ENCODE measurements around the gene PPM1D.
"Not testable (repeated sequence)": the region's sequence is repeated elsewhere in the genome, so short reads cannot be mapped to it uniquely, and the experiment has no call there.

The PPM1D gene

DNA sequence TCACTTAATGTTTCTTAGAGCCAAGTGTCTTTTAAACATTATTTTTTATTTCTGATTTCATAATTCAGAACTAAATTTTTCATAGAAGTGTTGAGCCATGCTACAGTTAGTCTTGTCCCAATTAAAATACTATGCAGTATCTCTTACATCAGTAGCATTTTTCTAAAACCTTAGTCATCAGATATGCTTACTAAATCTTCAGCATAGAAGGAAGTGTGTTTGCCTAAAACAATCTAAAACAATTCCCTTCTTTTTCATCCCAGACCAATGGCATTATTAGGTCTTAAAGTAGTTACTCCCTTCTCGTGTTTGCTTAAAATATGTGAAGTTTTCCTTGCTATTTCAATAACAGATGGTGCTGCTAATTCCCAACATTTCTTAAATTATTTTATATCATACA is 64.0 kb downstream of the PPM1D start:
- peaks cover 17% of the 10 kb centered on the region for H3K36me3 Mint-ChIP-seq (ENCODE audit: insufficient read depth)
- H3K9me3 Mint-ChIP-seq = no peaks in the 10 kb centered on the region
- no peak overlapping the region for H3K4me3 Mint-ChIP-seq
- DNase-seq (ENCODE audit: low spot score in 2 of 2) = no peak
- ATAC-seq (replicated peaks; ENCODE audit: extremely low read depth, poor library complexity, severe bottlenecking) = no peak
- H3K4me1 Mint-ChIP-seq = no peaks in the 10 kb centered on the region
- H3K27me3 Mint-ChIP-seq = no peaks in the 10 kb centered on the region
- H3K27ac Mint-ChIP-seq (ENCODE audit: low read depth) = no peak overlapping the region

GRCh38 chr17:60665602-60666001 is 65.6 kb downstream of the PPM1D start:
- DNase-seq (ENCODE audit: low spot score in 2 of 2) = no peak
- Mint-ChIP-seq H3K27me3 (no peaks in the 10 kb centered on the region), H3K9me3 (no peaks in the 10 kb centered on the region), H3K4me3 (no peak overlapping the region), H3K4me1 (no peaks in the 10 kb centered on the region), H3K36me3 (ENCODE audit: insufficient read depth) (peaks cover 17% of the 10 kb centered on the region), H3K27ac (ENCODE audit: low read depth) (no peak overlapping the region)
- ATAC-seq (replicated peaks; ENCODE audit: extremely low read depth, poor library complexity, severe bottlenecking) = no peak

DNA sequence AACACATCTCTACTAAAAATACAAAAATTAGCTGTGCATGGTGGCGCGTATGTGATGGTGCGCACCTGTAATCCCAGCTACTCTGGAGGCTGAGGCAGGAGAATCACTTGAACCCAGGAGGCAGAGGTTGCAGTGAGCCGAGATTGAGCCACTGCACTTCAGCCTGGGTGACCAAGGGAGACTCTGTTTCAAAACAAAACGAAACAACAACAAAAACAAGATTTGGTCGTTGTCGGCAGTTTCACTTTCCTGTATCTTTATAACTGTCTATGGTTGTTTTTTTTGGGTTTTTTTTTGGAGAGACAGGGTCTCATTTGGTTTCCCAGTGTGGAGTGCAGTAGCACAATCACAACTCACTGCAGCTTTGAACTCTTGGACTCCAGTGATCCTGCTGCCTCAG is 68.7 kb downstream of the PPM1D start:
- H3K4me1 Mint-ChIP-seq; H3K9me3 Mint-ChIP-seq; H3K27ac Mint-ChIP-seq (ENCODE audit: low read depth); DNase-seq (ENCODE audit: low spot score in 2 of 2); H3K36me3 Mint-ChIP-seq (ENCODE audit: insufficient read depth); ATAC-seq (replicated peaks; ENCODE audit: extremely low read depth, poor library complexity, severe bottlenecking); H3K27me3 Mint-ChIP-seq; H3K4me3 Mint-ChIP-seq: not testable (repeated sequence)

DNA sequence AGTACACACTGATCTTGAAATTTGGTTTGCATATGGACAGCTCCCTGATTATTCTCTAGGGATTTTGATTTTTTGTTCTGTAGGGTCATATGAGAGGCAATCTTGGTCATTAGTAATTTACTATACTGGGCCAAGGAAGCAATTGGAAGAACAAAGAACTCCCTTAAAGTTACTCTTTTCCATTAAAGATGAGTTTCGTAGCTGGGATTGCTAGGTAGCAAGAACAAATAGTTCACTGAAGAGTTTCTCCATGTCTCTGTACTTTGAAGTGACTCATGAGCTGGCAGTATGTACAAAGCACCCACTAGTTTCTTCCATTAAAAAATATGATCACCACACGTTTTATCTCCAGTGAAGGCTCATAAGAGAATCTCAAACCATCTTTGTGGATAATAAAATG is 71.5 kb downstream of the PPM1D start:
- no peak for ATAC-seq (replicated peaks; ENCODE audit: extremely low read depth, poor library complexity, severe bottlenecking)
- no peaks in the 10 kb centered on the region for H3K4me1 Mint-ChIP-seq
- peaks cover under 1% of the 10 kb centered on the region for H3K36me3 Mint-ChIP-seq (ENCODE audit: insufficient read depth)
- no peak for DNase-seq (ENCODE audit: low spot score in 2 of 2)
- H3K9me3 Mint-ChIP-seq = peaks cover 4% of the 10 kb centered on the region
- no peak overlapping the region for H3K27ac Mint-ChIP-seq (ENCODE audit: low read depth)
- H3K27me3 Mint-ChIP-seq = no peaks in the 10 kb centered on the region
- no peak overlapping the region for H3K4me3 Mint-ChIP-seq

DNA sequence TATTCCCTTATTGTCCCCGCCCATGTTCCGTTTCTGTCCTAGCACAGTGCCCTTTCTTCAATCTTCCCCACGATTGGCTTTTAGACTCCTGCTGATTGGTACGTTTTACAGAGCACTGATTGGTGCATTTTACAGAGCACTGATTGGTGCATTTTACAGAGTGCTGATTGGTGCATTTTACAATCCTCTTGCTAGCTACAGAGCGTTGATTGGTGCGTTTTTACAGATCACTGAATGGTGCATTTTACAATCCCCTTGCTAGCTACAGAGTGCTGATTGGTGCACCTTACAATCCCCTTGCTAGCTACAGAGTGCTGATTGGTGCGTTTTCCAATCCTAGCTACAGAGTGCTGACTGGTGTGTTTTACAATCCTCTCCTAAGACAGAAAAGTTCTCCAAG is 74.6 kb downstream of the PPM1D start:
- ATAC-seq (replicated peaks; ENCODE audit: extremely low read depth, poor library complexity, severe bottlenecking) = not testable (repeated sequence)
- H3K4me1 Mint-ChIP-seq = peaks cover 23% of the 10 kb centered on the region

DNA sequence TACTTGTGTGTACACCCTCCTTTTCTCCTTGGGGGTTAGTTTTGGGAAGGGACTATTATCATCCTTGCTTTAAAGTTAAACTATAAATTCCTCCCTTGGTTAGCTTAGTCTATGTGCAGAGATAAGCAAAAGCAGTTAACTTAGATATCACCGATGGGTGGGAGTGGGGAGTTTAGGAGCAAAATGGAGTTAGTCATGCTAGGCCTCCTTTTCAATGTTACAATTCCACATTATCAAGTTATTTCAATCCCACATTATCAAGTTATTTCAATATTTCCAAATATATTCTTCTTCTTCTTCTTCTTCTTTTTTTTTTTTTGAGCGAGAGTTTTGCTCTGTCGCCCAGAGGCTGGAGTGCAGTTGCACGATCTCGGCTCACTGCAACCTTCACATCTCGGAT is 76.0 kb downstream of the PPM1D start:
- DNase-seq (ENCODE audit: low spot score in 2 of 2) (no peak), ATAC-seq (replicated peaks; ENCODE audit: extremely low read depth, poor library complexity, severe bottlenecking) (no peak)
- Mint-ChIP-seq H3K9me3 (peaks cover 4% of the 10 kb centered on the region), H3K36me3 (ENCODE audit: insufficient read depth) (peaks cover 15% of the 10 kb centered on the region), H3K4me3 (no peak overlapping the region), H3K27ac (ENCODE audit: low read depth) (no peak overlapping the region), H3K4me1 (peaks cover 28% of the 10 kb centered on the region), H3K27me3 (no peaks in the 10 kb centered on the region)

More for the DNA sequence above, 74.6 kb downstream of the PPM1D start:
- peaks cover 13% of the 10 kb centered on the region for H3K36me3 Mint-ChIP-seq (ENCODE audit: insufficient read depth)
- not testable (repeated sequence) for H3K27me3 Mint-ChIP-seq; H3K9me3 Mint-ChIP-seq; H3K27ac Mint-ChIP-seq (ENCODE audit: low read depth); H3K4me3 Mint-ChIP-seq; DNase-seq (ENCODE audit: low spot score in 2 of 2)

DNA sequence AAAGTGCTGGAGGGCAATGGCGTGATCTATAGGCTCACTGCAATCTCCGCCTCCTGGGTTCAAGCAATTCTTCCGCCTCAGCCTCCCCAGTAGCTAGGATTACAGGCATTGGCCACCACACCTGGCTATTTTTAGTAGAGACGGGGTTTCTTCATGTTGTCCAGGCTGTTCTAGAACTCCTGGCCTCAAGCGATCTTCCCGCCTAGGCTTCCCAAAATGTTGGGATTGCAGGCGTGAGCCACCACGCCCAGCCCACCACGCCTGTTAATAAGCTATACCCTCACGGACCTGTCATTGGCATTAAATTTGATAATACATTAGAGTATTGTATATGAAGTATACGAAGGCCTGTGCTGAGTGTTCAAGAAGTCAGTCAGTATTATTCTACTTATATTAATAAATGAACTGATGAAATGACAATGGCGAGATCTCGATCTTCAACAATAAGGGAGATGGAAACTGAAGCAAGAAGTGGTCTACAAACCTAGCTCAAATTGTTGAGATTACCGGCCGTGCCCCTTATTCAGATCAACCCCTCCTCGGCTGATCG is 76.8 kb downstream of the PPM1D start:
- H3K27ac Mint-ChIP-seq (ENCODE audit: low read depth) = peak overlapping the region; percentile 89
- peaks cover 4% of the 10 kb centered on the region for H3K9me3 Mint-ChIP-seq
- ATAC-seq (replicated peaks; ENCODE audit: extremely low read depth, poor library complexity, severe bottlenecking) = no peak
- no peaks in the 10 kb centered on the region for H3K27me3 Mint-ChIP-seq
- H3K36me3 Mint-ChIP-seq (ENCODE audit: insufficient read depth) = peaks cover 17% of the 10 kb centered on the region
- DNase-seq (ENCODE audit: low spot score in 2 of 2) = no peak
- H3K4me1 Mint-ChIP-seq = peaks cover 28% of the 10 kb centered on the region
- H3K4me3 Mint-ChIP-seq = peak overlapping the region; percentile 95

DNA sequence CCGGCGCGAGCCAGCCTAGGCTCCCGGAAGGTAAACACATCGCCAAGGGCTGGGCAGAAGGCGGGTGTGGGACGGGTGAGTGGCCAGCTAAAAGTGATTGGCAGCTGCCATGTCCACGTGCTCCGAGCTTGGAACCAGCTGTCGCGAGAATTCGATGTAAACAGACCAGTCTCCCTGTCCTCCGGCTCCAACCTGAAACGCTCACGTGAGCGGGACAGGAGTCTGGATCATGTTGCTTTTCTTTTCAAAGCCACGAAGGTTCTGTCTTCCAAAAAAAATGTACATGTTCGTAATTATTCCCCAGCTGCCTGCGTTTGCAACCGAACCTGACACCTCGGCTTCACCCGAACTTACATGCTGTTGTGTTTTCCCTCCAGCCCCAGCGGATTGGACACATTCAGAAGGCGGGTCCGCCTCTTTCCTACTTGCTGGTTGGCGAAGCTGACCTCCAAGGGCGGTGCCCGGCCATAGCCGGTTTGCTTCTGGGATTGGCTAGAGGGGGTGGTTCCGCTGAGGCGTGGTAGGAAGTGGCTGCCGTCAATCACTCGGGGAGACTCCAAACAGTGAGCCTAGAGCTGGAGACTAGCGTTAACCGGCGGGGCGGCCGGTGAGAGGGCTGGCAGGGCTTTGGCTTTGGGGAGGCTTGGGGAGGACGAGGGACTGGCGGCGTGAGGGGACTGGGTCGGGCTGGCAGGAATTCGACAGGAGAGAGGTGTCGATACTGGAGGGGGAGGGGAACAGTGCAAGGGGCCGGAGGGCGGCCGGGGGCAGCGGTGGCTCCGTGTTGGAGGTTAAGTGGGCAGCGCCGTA is 77.5 kb downstream of the PPM1D start, which contains the start of gene BCAS3:
Gene BCAS3 (plus strand): TSS at position 544 of the 810 bp plus-strand sequence.
- H3K4me1 Mint-ChIP-seq = peaks cover 28% of the 10 kb centered on the region
- H3K9me3 Mint-ChIP-seq = peaks cover 4% of the 10 kb centered on the region
- ATAC-seq (replicated peaks; ENCODE audit: extremely low read depth, poor library complexity, severe bottlenecking) (peak; percentile 96), DNase-seq (ENCODE audit: low spot score in 2 of 2) (peak; percentile 88 to 95)
- H3K27me3 Mint-ChIP-seq = no peaks in the 10 kb centered on the region
- H3K4me3 Mint-ChIP-seq = peak within 1 kb of the TSS; percentile 95
- H3K36me3 Mint-ChIP-seq (ENCODE audit: insufficient read depth) = peaks cover 17% of the 10 kb centered on the region
- H3K27ac Mint-ChIP-seq (ENCODE audit: low read depth) = peak within 1 kb of the TSS; percentile 89

GRCh38 chr17:60678118-60678444 is 78.1 kb downstream of the PPM1D start:
- peaks cover 20% of the 10 kb centered on the region for H3K36me3 Mint-ChIP-seq (ENCODE audit: insufficient read depth)
- no peak for ATAC-seq (replicated peaks; ENCODE audit: extremely low read depth, poor library complexity, severe bottlenecking)
- H3K9me3 Mint-ChIP-seq = peaks cover 4% of the 10 kb centered on the region
- peak overlapping the region; percentile 89 for H3K27ac Mint-ChIP-seq (ENCODE audit: low read depth)
- peaks cover 28% of the 10 kb centered on the region for H3K4me1 Mint-ChIP-seq
- H3K4me3 Mint-ChIP-seq = peak overlapping the region; percentile 95
- H3K27me3 Mint-ChIP-seq = no peaks in the 10 kb centered on the region
- no peak for DNase-seq (ENCODE audit: low spot score in 2 of 2)

GRCh38 chr17:60679287-60679686 is 79.3 kb downstream of the PPM1D start:
- Mint-ChIP-seq H3K27ac (ENCODE audit: low read depth) (no peak overlapping the region), H3K4me3 (peak overlapping the region; percentile 50), H3K36me3 (ENCODE audit: insufficient read depth) (peaks cover 30% of the 10 kb centered on the region), H3K27me3 (no peaks in the 10 kb centered on the region), H3K9me3 (peaks cover 4% of the 10 kb centered on the region), H3K4me1 (peaks cover 28% of the 10 kb centered on the region)
- DNase-seq (ENCODE audit: low spot score in 2 of 2) (no peak), ATAC-seq (replicated peaks; ENCODE audit: extremely low read depth, poor library complexity, severe bottlenecking) (no peak)

- peaks cover 38% of the 10 kb centered on the region for H3K36me3 Mint-ChIP-seq (ENCODE audit: insufficient read depth)
Measured at GRCh38 chr17:60680754-60681153, 80.8 kb downstream of the PPM1D start.

GRCh38 chr17:60685437-60685836 is 85.4 kb downstream of the PPM1D start:
- no peak for DNase-seq (ENCODE audit: low spot score in 2 of 2)
- Mint-ChIP-seq H3K36me3 (ENCODE audit: insufficient read depth) (peaks cover 47% of the 10 kb centered on the region), H3K9me3 (no peaks in the 10 kb centered on the region), H3K4me1 (peaks cover 6% of the 10 kb centered on the region), H3K27me3 (no peaks in the 10 kb centered on the region), H3K4me3 (no peak overlapping the region), H3K27ac (ENCODE audit: low read depth) (no peak overlapping the region)
- ATAC-seq (replicated peaks; ENCODE audit: extremely low read depth, poor library complexity, severe bottlenecking) = no peak

More at GRCh38 chr17:60680754-60681153, 80.8 kb downstream of the PPM1D start:
- H3K27ac Mint-ChIP-seq (ENCODE audit: low read depth) = no peak overlapping the region
- no peak for DNase-seq (ENCODE audit: low spot score in 2 of 2)
- no peak overlapping the region for H3K4me3 Mint-ChIP-seq
- peaks cover 33% of the 10 kb centered on the region for H3K4me1 Mint-ChIP-seq
- no peaks in the 10 kb centered on the region for H3K27me3 Mint-ChIP-seq
- no peaks in the 10 kb centered on the region for H3K9me3 Mint-ChIP-seq
- no peak for ATAC-seq (replicated peaks; ENCODE audit: extremely low read depth, poor library complexity, severe bottlenecking)

DNA sequence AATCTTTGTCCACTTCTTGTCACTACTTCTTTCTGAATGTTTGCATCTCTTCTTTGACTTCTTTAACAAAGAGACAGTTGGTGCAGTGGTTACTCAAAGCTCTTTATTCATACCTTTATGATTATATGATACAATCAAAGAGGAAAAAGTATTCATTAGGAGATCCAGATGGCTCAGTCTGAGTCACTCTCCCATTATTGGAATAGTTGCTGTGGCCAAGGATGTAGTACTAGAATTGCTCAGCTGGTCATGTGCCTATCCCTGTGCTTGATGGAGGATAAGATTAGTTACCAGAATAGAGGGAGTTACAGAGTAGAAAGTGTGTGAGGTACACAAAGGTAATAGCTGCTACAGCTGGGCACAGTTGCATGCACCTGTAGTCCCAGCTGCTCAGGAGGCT is 96.0 kb downstream of the PPM1D start:
- DNase-seq (ENCODE audit: low spot score in 2 of 2) (no peak), ATAC-seq (replicated peaks; ENCODE audit: extremely low read depth, poor library complexity, severe bottlenecking) (no peak)
- no peaks in the 10 kb centered on the region for H3K27me3 Mint-ChIP-seq
- H3K27ac Mint-ChIP-seq (ENCODE audit: low read depth) = no peak overlapping the region
- no peaks in the 10 kb centered on the region for H3K9me3 Mint-ChIP-seq
- no peaks in the 10 kb centered on the region for H3K4me1 Mint-ChIP-seq
- H3K4me3 Mint-ChIP-seq = no peak overlapping the region
- H3K36me3 Mint-ChIP-seq (ENCODE audit: insufficient read depth) = peaks cover 30% of the 10 kb centered on the region

Measured in central memory CD8-positive, alpha-beta T cell (primary cell).